AG04449 (cell line): ENCODE results near the gene GPBAR1.
A peak's percentile ranks its signal among the peaks of the same experiment; 100 is the strongest.

Source experiments
- CTCF ChIA-PET: fragments of 350-600 bp; formaldehyde crosslinking; extraction: SDS; loops from one replicate; lab custom pipeline; 2021; ENCODE audit warnings: antibody characterized with exemption; lab: Yijun Ruan, JAX
- POLR2A ChIA-PET: fragments of 400-600, 350-600 bp; formaldehyde crosslinking; extraction: SDS; loops from one replicate; lab custom pipeline; 2020; ENCODE audit warnings: antibody characterized with exemption, inconsistent platforms; lab: Yijun Ruan, JAX
- DNase-seq: peaks from one replicate; pipeline ENCODE4 v3.0.0-alpha.2; 2010; ENCODE audit warnings: low read depth, low spot score
- H3K4me3 ChIP-seq: 2 replicates; pipeline ENCODE4 v1.5.1; 2011; ENCODE audit warnings: low read depth, mild to moderate bottlenecking, control low read depth, low read length
- CTCF ChIP-seq: IDR thresholded peaks from one replicate; pipeline ENCODE4 v1.5.1; 2011; ENCODE audit warnings: mild to moderate bottlenecking, moderate library complexity, low read length, control low read depth, inconsistent platforms; ENCODE audit not compliant: insufficient read depth; ENCODE audit errors: missing control alignments

Gene GPBAR1

DNA sequence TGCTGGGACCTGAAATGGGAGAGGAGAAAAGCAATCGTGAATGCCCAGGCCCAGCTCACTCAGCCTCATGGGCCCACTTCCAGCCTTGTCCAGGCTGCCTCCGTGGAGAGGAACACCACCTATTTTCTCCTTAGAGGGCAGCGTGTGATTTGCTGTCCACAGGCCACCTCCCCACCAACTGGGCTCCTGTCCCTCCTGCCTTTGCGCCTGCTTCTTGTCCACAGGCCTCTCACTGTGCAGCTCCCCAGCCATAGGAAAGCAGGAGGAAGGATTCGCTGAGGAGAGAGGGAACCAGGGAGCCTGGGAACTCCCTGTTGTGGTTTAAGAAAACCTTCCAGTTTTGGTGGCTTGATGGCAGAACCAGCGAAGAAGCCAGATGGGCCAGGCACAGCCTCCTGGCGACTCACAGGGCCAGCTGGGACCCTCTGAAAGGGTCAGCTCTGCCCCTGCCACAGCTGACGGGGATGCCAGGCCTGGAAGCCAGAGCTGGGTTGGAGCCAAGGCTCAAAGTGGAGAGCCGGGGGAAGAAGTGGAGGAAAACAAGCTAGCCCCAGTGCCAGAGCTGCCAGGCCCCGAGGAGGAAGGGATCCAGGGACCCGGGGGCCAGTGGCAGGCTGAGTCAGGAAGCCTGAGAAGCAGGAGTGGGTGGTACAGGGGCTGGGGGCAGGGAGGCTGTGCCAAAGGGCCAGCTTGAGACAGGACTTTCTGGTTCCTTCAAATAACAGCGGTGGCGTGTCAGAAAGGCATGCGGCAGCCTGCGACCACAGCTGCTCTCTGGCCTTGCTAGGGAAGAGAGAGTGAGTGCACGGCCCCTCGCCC is 21.6 kb downstream of the GPBAR1 start:
- TF ChIP-seq CTCF, result no peak
- CTCF ChIA-PET, result interaction anchor here (0.9 to 7.6 kb wide), 4 partner anchors 9 to 114 kb away, joined by 3 to 193 read pairs (median 12); partner anchors contain the start of genes AAMP, CATIP and PNKD
- POLR2A ChIA-PET, result no interaction called here
- no peak for DNase-seq
- no peak overlapping the region for H3K4me3 ChIP-seq

DNA sequence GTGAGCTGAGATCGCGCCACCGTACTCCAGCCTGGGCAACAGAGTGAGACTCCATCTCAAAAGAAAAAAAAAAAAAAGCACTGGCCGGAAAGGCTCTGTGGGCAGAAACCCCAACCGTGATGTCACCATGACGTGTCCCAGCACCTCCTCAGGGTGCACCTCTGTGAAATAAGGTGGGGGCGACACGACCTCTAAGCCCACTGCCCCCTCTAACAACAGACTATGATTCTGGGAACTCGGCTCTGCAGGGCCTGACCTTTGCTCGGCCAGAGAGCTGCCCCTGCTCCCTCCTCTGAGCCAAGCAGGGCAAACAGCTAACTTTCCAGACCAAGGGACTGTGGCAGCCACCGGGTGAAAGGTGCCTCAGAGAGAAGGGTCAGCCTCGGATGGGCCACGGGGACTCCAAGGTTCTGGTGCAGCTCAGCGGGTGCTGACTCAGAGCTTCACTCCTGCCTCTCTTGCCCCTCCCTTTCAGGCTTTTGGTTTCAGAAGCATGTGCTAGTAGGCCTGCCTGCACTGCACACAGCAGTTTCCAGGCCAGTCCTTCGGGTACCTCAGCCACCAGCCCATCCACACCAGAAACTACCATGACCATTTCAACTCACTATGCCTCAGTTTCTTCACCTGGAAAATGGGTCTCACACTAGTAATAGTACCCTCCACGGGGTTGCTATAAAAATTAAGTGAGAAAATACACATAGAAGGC is 23.4 kb downstream of the GPBAR1 start:
- TF ChIP-seq CTCF, result no peak
- H3K4me3 ChIP-seq, result no peak overlapping the region
- ChIA-PET POLR2A (interaction anchor here (0.6 to 1.0 kb wide), 2 partner anchors 11 to 14 kb away, joined by 4 read pairs; partner anchors contain the start of genes AAMP and PNKD), CTCF (interaction anchor here (1.6 to 7.6 kb wide), 5 partner anchors 9 to 112 kb away, joined by 6 to 193 read pairs (median 16); partner anchors contain the start of genes AAMP, CATIP and PNKD)
- DNase-seq, result no peak

DNA sequence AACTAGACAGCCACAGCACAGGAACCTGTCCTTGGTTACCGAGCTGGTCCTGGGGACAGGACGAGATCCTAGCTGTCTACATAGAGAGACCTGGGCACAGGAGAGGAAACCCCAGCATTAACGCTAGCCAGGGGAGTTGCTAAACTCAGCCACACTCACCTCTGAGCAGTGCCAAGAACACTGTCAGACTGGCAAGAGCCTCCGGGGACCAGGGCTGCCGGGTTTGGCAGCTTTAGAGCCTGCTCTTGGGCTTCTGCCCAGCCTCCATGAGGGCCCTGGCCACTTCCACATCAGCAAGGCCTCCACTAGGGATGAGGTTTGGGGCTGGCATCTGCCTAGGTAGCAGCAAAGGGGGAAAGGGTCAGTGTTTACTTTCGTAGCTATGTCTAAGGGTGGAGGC is 24.8 kb downstream of the GPBAR1 start:
- POLR2A ChIA-PET, result interaction anchor here (2.4 kb wide), 1 partner anchor 11 kb away, joined by 20 read pairs; no protein-coding TSS in a partner anchor
- TF ChIP-seq CTCF, result no peak
- no peak for DNase-seq
- peak overlapping the region; percentile 56 for H3K4me3 ChIP-seq
- CTCF ChIA-PET, result interaction anchor here (1.2 to 7.6 kb wide), 7 partner anchors 12 to 111 kb away, joined by 3 to 193 read pairs (median 12); partner anchors contain the start of genes AAMP, CATIP and PNKD

GRCh38 chr2:218286570-218287459 is 26.0 kb downstream of the GPBAR1 start:
- ChIA-PET POLR2A (interaction anchor here (0.5 to 2.4 kb wide), 8 partner anchors 9 to 87 kb away, joined by 3 to 20 read pairs (median 4); partner anchors contain the start of genes AAMP, GPBAR1 and PNKD), CTCF (interaction anchor here (1.3 to 7.6 kb wide), 9 partner anchors 11 to 109 kb away, joined by 3 to 193 read pairs (median 8); partner anchors contain the start of genes AAMP, CATIP and PNKD)
- peak overlapping the region; percentile 56 for H3K4me3 ChIP-seq
- peak; percentile 90 for DNase-seq
- no peak for TF ChIP-seq CTCF

DNA sequence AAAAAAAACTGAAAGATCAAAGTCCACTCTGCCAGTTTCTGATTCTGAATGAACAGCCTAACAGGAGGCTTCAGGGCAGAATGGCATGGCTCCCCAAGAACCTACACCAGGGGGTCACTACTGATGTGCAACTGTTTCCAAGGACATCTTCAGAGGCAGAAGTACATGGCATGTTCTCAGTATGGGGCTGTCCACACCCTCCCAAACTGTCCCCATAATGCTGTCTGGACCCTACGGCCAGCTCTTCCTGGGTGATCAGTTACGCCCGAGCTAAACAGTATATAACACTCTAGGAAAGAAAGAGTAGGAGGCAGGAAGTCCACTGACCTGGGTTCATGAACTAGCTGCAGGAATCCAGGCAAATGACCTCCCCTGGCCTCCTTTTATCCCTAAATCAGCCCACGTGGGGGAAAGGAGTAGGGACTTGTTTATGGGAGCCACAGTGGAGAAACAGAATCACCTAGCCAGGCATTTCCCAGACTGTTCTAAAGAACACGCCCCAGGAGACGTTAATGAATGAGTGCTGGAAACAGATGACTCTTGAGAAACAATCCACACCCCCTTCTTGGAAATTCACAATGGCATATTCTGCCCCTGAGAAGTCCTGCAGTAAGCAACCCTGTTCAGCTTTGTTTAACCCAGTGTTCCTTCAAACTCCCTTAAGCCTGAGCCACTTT is 29.0 kb downstream of the GPBAR1 start:
- ChIA-PET POLR2A (no interaction called here), CTCF (interaction anchor here (0.7 to 11.8 kb wide), 11 partner anchors 10 to 117 kb away, joined by 3 to 118 read pairs (median 9); partner anchors contain the start of genes AAMP, CATIP and PNKD)
- DNase-seq, result no peak
- TF ChIP-seq CTCF, result no peak
- H3K4me3 ChIP-seq, result peak overlapping the region; percentile 85
